Subcutaneous adipose tissue (tissue), 4 donors: ENCODE data around the gene MAP1LC3B2. TPM values are rescaled to one million over a fixed set of nuclear protein-coding genes. Genes with fewer than 3 reads are reported as not detected.

Experiments used
- CTCF ChIP-seq: fragments of 450-650 bp; IDR thresholded peaks from one replicate; pipeline ENCODE4 v1.5.1; 2016; ENCODE audit warnings: low read depth, mild to moderate bottlenecking, control low read depth, antibody characterized with exemption, moderate library complexity
- total RNA-seq, 4 donors: library from RNA; depleted of rRNA; stranded (reverse); fragments of >200 nt; gene quantifications; one replicate each; pipeline ENCODE4 v1.1.0, GENCODE V29; 2016

The MAP1LC3B2 gene
- total RNA-seq, 4 donors from 2014 or later = 1.1 to 1.5 TPM; not detected in 2

- TF ChIP-seq CTCF = no peak
Observed at GRCh38 chr12:116604178-116604895, 45.2 kb downstream of the MAP1LC3B2 start.

GRCh38 chr12:116604951-116605641 lies 45.9 kb downstream of the MAP1LC3B2 start:
- no peak for TF ChIP-seq CTCF

- no peak for TF ChIP-seq CTCF
Observed at GRCh38 chr12:116606397-116606796, 47.2 kb downstream of the MAP1LC3B2 start.

GRCh38 chr12:116607039-116607438 lies 47.9 kb downstream of the MAP1LC3B2 start:
- TF ChIP-seq CTCF = no peak

- TF ChIP-seq CTCF = no peak
Observed at GRCh38 chr12:116609319-116610114, 50.3 kb downstream of the MAP1LC3B2 start.

GRCh38 chr12:116610971-116611541 lies 51.9 kb downstream of the MAP1LC3B2 start:
- TF ChIP-seq CTCF = no peak
